ENCODE results near the gene BST2.

The BST2 gene

GRCh38 chr19:17405250-17406045 lies at the start of gene BST2:
TSS of gene BST2 (minus strand) at chr19:17405630. CDS start at chr19:17405575, 55 bp downstream.
- no peak for DNase-seq

DNA sequence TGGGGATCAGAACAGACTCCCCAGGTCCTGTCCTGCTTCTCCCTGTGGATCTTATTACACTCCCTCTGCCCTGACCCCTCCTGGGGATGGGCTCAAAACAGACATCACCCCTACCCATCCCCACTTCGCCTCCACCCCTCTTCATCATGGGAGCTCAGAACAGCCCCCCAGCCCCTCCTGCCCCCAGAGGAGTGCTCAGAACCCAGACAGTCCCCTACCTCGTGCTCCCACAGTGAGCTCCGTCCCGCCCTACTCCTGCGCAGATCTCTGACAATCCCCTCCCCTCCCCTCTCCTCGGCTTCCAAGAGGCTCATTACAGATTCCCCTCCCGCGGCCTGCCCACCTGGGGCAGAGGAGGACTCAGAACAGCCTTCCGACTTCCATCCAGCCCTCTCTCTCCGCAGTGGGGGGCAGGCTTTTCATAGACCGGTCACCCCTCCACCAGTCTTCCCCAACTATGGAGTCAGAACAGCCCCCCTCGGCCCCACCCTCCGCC lies 49.2 kb upstream of the BST2 start:
- DNase-seq = peak; percentile 10

DNA sequence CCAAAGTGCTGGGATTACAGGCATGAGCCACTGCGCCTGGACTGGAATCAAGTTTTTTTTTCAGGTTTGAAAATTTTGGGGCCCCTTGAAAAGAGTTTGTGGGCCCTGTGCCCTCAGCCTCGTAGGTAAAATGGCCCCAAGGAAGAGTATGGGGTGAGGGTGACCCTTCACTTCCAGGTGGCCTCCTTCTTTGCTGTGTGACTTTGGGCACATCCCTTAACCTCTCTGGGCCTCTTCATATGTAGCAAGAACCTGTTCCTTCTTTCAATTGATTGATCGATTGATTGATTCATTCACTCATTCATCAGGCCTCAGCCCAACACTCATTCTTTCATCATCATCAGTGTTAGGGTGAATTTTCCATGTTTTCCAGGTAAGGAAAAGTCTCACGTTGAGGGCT lies 46.4 kb upstream of the BST2 start:
- DNase-seq = no peak

DNA sequence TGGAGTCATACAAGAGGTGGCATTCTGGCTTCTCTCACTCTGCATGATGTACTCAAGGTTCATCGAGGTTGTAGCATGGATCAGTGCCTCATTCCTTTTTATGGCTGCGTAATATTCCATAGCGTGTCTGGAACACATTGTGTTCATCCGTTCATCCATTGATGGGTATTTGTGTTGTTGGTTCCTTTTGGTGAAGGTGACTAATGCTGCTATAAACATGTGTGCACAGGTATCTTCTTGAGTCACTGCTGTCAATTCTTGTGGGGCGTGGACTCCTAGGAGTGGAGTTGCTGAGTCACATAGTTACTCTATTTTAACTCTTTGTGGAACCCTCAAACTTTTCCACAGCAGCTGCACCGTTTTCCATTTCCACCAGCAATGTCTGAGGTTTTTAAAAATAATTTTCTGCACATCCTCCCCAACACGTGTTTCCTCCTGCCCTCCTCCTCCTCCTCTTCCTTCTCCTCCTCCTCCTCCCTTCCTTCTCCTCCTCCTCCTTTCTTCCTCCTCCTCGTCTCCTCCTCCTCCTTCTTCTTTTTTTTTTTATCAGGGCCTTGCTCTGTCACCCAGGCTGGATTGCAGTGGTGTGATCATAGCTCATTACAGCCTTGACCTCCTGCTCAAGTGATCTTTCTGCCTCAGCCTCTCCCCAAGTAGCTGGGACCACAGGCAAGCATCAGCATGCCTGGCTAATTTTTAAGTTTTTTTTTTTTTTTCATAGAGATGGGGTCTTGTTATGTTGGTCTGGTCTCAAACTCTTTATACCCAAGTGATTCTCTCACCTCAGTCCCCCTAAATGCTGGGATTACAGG lies 45.0 kb upstream of the BST2 start:
- DNase-seq = no peak

DNA sequence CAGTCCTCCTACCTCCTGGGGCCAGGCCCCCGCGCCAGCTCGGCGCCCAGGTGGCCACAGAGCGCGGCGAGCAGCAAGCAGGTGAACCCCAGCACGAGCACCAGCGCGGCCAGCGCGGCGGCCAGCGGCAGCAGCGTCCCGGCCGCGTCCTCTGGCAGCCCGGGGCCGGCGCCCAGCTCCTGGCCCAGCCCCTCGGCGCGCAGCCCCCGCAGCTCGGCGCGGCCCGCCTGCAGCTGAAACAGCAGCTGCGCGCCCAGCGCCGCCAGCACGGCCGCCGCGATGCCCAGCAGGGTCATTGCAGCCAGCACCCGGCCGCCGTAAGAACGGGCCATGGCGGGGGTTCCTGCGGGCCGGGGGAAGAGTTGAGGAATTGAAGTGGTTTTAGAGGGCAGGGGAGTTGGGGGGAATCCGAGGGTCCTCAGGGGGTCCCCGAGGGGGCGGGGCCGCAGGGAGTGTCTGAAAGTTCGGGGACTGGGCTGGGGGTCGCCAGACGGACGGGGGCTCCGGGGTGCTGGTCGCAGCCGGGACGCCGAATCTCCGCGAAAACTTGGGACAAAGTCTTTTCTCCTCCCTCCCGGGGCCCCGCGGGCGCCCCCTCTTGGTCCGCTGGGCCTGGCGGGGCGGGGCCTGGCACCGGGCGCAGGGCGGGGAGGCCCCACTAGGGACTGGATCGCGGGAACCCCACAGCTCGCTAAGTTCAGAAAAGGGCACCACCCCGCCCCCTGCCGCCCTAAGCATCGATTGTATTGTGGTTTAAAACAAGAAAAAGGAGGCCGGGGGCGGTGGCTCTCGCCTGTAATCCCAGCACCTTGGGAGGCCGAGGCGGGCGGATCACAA lies 42.9 kb upstream of the BST2 start, which contains the start of gene TMEM221:
TMEM221 (minus strand) TSS at position 538 of the 837 bp plus-strand sequence; CDS start at position 332, 206 bp downstream.
- no peak for DNase-seq

GRCh38 chr19:17447704-17448130 lies 42.3 kb upstream of the BST2 start:
- DNase-seq = no peak

DNA sequence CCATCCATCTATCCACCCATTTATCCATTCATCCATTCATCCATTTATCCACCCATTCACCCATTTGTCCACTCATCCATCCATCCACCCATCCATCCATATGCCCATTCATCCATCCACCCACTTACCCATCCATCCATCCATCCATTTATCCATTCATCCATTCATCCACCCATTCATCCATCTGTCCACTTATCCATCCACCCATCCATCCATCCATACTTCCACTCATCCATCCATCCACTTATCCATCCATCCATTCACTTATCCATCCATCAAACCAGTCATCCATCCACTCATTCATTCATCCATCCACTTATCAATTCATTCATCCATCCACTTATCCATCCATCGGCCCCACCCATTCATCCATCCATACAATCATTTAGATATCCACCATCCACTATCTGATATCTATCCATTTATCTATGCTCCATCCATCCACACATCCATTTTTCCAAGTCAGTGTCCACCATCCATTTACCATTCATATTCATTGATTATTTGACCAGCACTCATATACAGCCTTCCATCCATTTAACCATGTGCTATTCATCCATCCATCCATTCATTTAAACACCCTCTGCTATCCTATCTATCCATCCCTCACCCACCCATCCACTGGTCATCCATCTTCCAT lies 40.2 kb upstream of the BST2 start:
- no peak for DNase-seq

DNA sequence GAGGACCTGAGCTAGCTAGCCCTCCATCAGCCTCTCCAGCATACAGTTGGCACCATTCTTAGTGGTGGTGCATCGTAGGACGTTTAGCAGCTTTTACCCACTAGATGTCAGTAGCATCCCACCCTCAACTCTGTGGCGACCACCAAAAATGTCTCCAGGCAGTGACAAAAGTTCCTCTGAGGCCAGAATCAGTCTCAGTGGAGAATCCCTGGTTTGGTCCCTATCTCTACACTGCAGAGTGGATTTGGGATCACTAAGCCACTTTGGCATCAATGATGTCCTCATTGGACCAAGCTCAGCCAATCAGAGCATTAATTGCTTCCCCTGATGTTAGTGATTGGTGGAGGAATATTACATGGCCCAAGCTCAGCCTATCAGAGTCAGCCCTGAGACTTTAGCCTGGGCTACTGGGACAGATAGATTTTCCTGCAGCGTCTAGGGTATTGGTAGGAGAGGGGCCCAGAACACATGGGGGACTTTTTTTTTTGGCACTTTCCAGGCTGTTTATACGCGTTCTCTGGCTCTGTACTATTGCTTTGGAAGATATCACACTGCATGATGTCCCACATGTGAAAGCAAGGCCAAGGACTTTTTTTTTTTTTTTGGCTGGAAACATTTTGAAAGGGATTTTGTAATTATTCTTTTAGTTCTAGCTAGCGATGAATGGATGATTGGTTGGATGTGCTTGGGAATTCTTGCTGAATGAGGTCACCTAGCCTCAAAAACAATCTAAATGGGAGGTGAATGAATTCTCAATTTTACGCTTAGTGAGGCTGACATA lies 36.0 kb upstream of the BST2 start:
- DNase-seq = peak; percentile 6

- DNase-seq = no peak
Observed at GRCh38 chr19:17436874-17437267, 31.4 kb upstream of the BST2 start.

- DNase-seq = no peak
Observed at GRCh38 chr19:17436094-17436873, 30.9 kb upstream of the BST2 start.

GRCh38 chr19:17435218-17435617 lies 29.8 kb upstream of the BST2 start:
- no peak for DNase-seq

DNA sequence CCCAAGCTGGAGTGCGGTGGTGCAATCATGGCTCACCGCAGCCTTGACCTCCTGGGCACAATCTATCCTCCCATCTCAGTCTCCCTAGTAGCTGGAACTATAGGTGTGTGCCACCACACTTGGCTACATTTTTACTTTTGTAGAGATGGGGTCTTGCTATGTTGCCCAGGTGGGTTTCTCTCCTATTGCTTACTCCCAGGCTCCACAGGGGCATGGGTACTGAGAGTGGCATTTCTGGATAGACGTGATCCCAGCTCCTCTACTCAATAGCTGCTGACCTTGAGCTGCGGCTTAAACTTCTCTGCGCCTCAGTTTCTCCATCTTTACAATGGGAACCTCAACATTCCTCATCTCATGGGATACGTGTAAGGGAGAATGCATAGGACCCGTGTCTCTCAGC lies 26.0 kb upstream of the BST2 start:
- no peak for DNase-seq

GRCh38 chr19:17429641-17430113 lies 24.2 kb upstream of the BST2 start:
- DNase-seq = no peak

DNA sequence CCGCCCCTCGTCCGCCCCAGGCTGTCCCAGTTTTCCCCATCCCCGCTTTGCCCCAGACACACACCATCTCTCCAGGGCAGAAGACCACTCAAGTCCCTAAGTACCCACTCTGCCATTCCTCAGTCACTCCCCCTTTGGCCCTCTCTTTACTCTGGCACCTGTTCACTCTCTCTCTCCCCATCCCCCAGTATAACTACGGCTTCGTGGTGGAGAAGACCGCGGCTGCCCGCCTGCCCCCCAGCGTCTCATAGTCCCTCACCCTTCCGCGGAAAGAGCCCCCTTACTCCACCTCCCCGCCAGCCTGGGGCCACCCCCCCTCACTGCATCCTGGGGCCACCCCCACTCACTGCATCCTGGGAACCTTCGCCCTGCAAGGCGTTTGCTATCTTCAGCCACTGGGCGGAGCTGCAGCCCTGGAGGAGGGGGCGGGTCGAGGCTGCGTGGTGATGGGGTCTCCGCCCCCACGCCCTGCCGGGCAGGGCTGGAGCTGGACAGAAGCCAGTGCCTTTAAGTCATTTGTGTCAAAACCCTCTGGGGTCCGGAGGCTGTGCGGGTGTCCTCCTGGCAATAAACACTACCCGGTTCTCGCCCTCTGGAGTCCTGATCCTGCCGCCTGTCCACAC lies 19.4 kb upstream of the BST2 start:
- peak; percentile 21 for DNase-seq

DNA sequence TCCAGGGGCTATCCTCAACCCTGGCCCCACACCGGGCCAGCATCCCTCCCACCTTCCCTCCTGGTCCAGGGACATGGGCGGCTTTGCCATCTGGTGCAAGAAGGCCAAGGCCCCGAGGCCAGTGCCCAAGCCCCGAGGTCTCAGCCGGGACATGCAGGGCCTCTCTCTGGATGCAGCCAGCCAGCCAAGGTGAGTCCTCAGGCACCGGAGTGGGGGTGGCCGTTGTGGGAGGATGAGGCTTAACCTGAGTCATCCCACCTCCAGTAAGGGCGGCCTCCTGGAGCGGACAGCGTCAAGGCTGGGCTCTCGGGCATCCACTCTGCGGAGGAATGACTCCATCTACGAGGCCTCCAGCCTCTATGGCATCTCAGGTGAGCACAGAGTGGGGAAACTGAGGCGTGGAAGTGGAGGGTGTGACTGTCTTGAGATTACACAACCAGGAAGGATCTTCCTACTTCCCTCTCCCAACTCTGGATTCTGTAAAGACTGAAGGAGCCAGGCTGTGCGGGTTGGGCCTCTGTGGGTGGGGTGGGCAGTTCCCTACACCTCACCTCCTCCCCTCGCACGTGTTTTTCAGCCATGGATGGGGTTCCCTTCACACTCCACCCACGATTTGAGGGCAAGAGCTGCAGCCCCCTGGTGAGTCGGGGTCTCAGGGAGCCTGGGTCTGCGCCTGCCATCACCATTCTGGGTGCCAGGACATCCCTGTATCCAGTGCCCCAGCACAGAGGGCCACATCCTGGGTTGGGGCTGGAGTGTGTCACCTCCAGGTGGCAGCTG lies 18.2 kb upstream of the BST2 start:
- DNase-seq = no peak

- no peak for DNase-seq
Observed at GRCh38 chr19:17421942-17422341, 16.5 kb upstream of the BST2 start.

DNA sequence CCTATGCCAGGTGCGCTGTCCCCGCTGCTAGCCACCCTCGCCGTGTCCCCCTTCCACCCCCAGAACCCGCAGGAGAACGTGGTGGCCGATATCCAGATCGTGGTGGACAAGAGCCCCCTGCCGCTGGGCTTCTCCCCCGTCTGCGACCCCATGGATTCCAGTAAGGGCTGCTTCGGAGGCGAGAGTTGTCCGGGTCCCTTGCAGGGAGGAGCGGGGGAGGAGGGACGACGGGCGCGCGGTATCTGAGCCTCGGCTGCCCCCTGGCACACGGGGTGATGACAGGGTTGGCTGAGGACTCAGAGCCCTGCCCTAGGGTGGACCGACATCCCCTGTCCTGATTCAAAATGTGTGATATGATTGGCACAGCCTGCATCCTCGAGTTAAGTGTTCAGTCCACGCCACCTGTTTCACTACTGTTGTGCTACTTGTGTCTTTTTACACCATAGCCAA lies 15.1 kb upstream of the BST2 start:
- peak; percentile 11 for DNase-seq

DNA sequence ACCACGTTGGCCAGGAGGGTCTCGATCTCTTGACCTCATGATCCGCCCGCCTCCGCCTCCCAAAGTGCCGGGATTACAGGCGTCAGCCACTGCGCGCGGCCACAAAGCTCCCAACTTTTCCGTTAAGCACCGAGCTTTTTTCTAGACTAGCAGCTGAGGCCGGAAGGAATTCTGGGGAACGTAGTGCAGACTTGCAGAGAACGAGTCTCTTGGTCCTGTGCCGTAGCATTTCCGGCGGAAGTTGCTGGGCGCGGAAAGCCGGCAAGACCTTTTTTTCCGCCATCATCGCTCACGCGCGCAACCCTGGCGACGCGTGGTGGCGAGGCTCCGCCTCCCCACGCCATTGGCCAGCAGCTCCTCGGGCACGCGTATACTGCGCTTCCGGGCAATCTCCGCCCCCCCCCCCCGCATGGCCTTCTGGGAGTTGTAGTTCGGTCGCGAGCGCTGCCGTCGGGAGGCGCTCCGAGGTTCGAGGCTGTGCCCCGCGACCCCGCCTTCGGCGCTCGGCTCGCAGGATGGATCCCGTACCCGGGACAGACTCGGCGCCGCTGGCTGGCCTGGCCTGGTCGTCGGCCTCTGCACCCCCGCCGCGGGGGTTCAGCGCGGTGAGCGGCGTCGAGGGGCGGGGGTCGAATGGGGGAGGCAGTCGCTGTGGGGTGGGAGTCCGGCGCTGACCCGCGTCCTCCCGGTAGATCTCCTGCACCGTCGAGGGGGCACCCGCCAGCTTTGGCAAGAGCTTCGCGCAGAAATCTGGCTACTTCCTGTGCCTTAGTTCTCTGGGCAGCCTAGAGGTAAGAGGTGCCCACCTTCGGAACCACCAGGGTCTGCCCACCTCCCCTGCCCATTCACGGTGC lies 14.4 kb upstream of the BST2 start, which contains the start of gene MVB12A:
MVB12A (plus strand) TSS at position 427 of the 854 bp plus-strand sequence; CDS start at position 516, 89 bp downstream.
- peak; percentile 95 for DNase-seq
